MM.1S (cell line): ENCODE results near the gene ATXN1.
A peak's percentile ranks its signal among the peaks of the same experiment; 100 is the strongest.

Experiments
- DNase-seq: peaks from one replicate; pipeline ENCODE4 v3.0.0-alpha.2; 2015
- H2AFZ ChIP-seq: fragments of 300-600 bp; sonication (generic); 2 replicates; pipeline ENCODE4 v1.6.0; 2016; ENCODE audit warnings: antibody characterized with exemption, low read length
- H3F3A ChIP-seq: fragments of 300-600 bp; sonication (generic); 2 replicates; pipeline ENCODE4 v1.6.1; 2016; ENCODE audit warnings: mild to moderate bottlenecking, antibody characterized with exemption, low read length, moderate library complexity, mixed read lengths; ENCODE audit not compliant: insufficient read depth
- H3K27ac ChIP-seq: fragments of 300-600 bp; sonication (generic); 2 replicates; pipeline ENCODE4 v1.5.1; 2016; ENCODE audit warnings: mild to moderate bottlenecking, low read length
- H3K27me3 ChIP-seq: fragments of 300-600 bp; sonication (generic); replicated peaks from 2 replicates; pipeline ENCODE4 v1.6.0; 2016; ENCODE audit warnings: low read length; ENCODE audit not compliant: insufficient read depth
- H3K36me3 ChIP-seq: fragments of 300-600 bp; sonication (generic); replicated peaks from 2 replicates; pipeline ENCODE4 v1.6.1; 2016; ENCODE audit warnings: mild to moderate bottlenecking, low read length, mixed read lengths; ENCODE audit not compliant: insufficient read depth
- H3K4me1 ChIP-seq: fragments of 300-600 bp; sonication (generic); 2 replicates; pipeline ENCODE4 v1.6.1; 2016; ENCODE audit warnings: low read length, mixed read lengths
- H3K4me2 ChIP-seq: fragments of 300-600 bp; sonication (generic); 2 replicates; pipeline ENCODE4 v1.6.0; 2016; ENCODE audit warnings: low read depth, low read length
- H3K4me3 ChIP-seq: fragments of 300-600 bp; sonication (generic); 2 replicates; pipeline ENCODE4 v1.5.1; 2016; ENCODE audit warnings: low read length, mixed read lengths
- H3K79me2 ChIP-seq: fragments of 300-600 bp; sonication (generic); 2 replicates; pipeline ENCODE4 v1.6.1; 2016; ENCODE audit warnings: mixed run types, low read length, mixed read lengths
- H3K9ac ChIP-seq: fragments of 300-600 bp; sonication (generic); 2 replicates; pipeline ENCODE4 v1.6.1; 2016; ENCODE audit warnings: low read length, mixed read lengths
- H3K9me2 ChIP-seq: fragments of 300-600 bp; sonication (generic); replicated peaks from 2 replicates; pipeline ENCODE4 v1.6.1; 2016; ENCODE audit warnings: mild to moderate bottlenecking, low read length, mixed read lengths; ENCODE audit not compliant: insufficient read depth
- H3K9me3 ChIP-seq: fragments of 300-600 bp; sonication (generic); replicated peaks from 2 replicates; pipeline ENCODE4 v1.6.1; 2016; ENCODE audit warnings: mild to moderate bottlenecking, low read length, mixed read lengths; ENCODE audit not compliant: insufficient read depth
- H4K20me1 ChIP-seq: fragments of 300-600 bp; sonication (generic); 2 replicates; pipeline ENCODE4 v1.6.1; 2016; ENCODE audit warnings: mild to moderate bottlenecking, low read length, moderate library complexity, mixed read lengths; ENCODE audit not compliant: insufficient read depth
- CTCF ChIP-seq: fragments of 300-600 bp; sonication (generic); IDR thresholded peaks from 2 replicates; pipeline ENCODE4 v1.5.1; 2016; ENCODE audit warnings: antibody characterized with exemption, low read length, mixed read lengths
- EZH2 ChIP-seq: fragments of 300-600 bp; sonication (generic); optimal IDR thresholded peaks from 2 replicates; pipeline ENCODE3; 2017; ENCODE audit warnings: low read depth, mild to moderate bottlenecking, antibody characterized with exemption, low read length, mixed read lengths
- EZH2phosphoT487 ChIP-seq: fragments of 300-600 bp; sonication (generic); IDR thresholded peaks from 2 replicates; pipeline ENCODE4 v1.6.1; 2018; ENCODE audit warnings: antibody characterized with exemption, low read length

Gene ATXN1

DNA sequence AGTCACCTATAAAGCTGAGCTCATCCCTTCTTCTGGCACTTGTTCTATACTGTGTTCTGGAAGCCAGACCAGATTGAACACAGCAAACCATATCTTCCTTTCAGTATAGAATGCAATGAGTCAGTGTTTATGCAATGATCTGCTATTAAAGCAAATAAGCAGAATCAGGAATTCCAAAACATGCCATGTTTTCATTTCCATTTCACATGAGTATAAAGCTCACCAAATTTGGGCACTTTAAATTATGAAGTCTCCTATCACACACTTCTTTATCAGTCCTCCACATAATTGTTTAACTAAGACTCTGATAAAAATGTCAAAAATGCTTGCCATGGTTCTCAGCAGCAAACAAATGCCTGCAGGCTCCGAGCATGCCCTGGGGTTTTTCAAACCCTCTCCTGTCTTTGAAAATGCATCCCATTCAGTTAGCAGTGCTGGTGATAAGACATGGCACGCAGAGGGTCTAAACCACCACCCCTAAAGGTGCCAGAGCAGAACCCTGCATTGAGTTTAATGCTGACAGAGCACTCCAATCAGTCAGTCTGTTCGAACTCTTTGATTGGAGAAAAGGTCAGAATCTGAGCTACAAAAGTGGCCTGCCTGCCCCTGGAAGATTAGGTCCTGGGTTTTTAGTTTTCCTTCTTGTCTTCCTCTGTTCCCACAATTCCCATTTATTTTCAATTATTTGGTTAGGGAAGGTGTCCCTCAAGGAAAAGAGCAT is 288.8 kb downstream of the ATXN1 start:
- Histone ChIP-seq H3F3A (peaks cover 10% of the 10 kb centered on the region; the same call in 1 of the 2 replicates), H3K9me3 (no peaks in the 10 kb centered on the region), H3K9ac (no peak overlapping the region), H3K4me1 (peaks cover 32% of the 10 kb centered on the region), H3K9me2 (no peaks in the 10 kb centered on the region), H3K27ac (no peak overlapping the region), H3K4me2 (peak overlapping the region; percentile 48), H2AFZ (no peak overlapping the region), H3K79me2 (no peaks in the 10 kb centered on the region), H4K20me1 (no peaks in the 10 kb centered on the region), H3K27me3 (no peaks in the 10 kb centered on the region), H3K36me3 (no peaks in the 10 kb centered on the region), H3K4me3 (no peak overlapping the region)
- TF ChIP-seq CTCF, result no peak
- TF ChIP-seq EZH2, result no peak
- no peak for TF ChIP-seq EZH2phosphoT487
- no peak for DNase-seq

DNA sequence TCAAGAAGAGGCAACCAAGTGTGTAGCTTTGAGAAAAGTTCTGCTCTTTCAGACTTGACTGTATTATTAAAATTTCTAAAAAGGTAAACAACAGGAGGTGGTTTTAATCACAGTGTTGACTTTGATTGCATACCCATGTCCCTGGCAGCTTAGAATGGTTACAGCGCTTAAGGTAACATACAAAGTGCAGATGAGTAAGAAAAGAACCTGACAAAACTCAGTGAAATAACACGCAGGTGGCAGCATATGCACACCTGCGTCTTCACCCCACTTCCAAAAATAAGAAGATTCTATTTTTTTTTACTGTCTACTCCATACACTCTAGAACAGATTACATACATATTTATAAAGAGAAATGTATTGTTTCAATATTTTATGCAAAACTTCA is 289.4 kb downstream of the ATXN1 start:
- no peak overlapping the region for H3K27ac ChIP-seq
- no peaks in the 10 kb centered on the region for H3K9me3 ChIP-seq
- H3K36me3 ChIP-seq, result no peaks in the 10 kb centered on the region
- no peak for DNase-seq
- H3F3A ChIP-seq, result peaks cover 10% of the 10 kb centered on the region; the same call in 1 of the 2 replicates
- no peaks in the 10 kb centered on the region for H4K20me1 ChIP-seq
- no peak overlapping the region for H3K4me2 ChIP-seq
- H3K4me3 ChIP-seq, result no peak overlapping the region
- H3K27me3 ChIP-seq, result no peaks in the 10 kb centered on the region
- peaks cover 32% of the 10 kb centered on the region for H3K4me1 ChIP-seq
- TF ChIP-seq CTCF (no peak), EZH2 (no peak), EZH2phosphoT487 (no peak)
- H3K9me2 ChIP-seq, result no peaks in the 10 kb centered on the region
- no peak overlapping the region for H2AFZ ChIP-seq
- H3K9ac ChIP-seq, result no peak overlapping the region
- no peaks in the 10 kb centered on the region for H3K79me2 ChIP-seq

DNA sequence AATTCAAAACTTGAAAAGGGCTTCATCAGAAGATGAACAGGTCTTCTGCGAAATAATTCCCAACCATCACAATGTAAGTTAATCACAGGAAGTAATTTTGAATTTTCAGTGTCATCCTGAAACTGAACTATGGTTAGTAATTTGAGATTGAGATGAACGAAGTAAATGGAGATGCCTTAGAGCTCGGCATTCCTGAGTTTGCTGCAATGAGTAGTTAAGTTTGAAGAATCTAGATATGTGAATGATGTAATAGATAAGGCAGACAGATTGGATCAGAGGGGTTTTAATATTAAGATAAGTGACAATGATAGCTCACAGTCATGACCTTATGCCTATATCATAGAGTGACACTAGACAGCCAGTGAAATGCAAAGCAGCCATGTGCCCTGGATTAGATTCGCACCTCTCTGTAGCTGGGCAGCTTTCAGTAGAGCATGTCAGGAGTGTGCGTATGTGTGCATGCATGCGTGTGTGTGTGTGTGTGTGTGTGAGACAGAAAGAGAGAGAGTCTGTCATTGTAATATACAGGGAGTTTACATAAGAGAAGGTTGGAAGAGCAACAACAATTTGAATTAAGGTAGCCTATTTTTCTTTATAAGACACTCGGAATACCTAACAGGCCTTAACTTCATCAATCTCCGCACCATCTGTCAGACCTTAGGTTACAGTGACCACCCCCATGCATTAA is 289.9 kb downstream of the ATXN1 start:
- Histone ChIP-seq H3F3A (peaks cover 10% of the 10 kb centered on the region; the same call in 1 of the 2 replicates), H4K20me1 (no peaks in the 10 kb centered on the region), H3K4me1 (peaks cover 32% of the 10 kb centered on the region), H3K27ac (no peak overlapping the region), H3K9ac (no peak overlapping the region), H2AFZ (no peak overlapping the region), H3K9me3 (no peaks in the 10 kb centered on the region), H3K27me3 (no peaks in the 10 kb centered on the region), H3K4me2 (no peak overlapping the region), H3K79me2 (no peaks in the 10 kb centered on the region), H3K4me3 (no peak overlapping the region), H3K36me3 (no peaks in the 10 kb centered on the region), H3K9me2 (no peaks in the 10 kb centered on the region)
- TF ChIP-seq EZH2phosphoT487, result no peak
- TF ChIP-seq EZH2, result no peak
- TF ChIP-seq CTCF, result no peak
- DNase-seq, result no peak
